ENCODE results near the gene CYP27A1.

- TF ChIP-seq, protein P1, sequence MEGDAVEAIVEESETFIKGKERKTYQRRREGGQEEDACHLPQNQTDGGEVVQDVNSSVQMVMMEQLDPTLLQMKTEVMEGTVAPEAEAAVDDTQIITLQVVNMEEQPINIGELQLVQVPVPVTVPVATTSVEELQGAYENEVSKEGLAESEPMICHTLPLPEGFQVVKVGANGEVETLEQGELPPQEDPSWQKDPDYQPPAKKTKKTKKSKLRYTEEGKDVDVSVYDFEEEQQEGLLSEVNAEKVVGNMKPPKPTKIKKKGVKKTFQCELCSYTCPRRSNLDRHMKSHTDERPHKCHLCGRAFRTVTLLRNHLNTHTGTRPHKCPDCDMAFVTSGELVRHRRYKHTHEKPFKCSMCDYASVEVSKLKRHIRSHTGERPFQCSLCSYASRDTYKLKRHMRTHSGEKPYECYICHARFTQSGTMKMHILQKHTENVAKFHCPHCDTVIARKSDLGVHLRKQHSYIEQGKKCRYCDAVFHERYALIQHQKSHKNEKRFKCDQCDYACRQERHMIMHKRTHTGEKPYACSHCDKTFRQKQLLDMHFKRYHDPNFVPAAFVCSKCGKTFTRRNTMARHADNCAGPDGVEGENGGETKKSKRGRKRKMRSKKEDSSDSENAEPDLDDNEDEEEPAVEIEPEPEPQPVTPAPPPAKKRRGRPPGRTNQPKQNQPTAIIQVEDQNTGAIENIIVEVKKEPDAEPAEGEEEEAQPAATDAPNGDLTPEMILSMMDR (IDR thresholded peaks at IDR 0.05): no peak
- no peak for TF ChIP-seq POLR2A (IDR thresholded peaks at IDR 0.05)
Observed at GRCh38 chr2:218837495-218837894, 55.5 kb downstream of the CYP27A1 start.
